HG03354 (cell line): Measurements from ENCODE around the gene TTC19.

Source experiments
- ATAC-seq: cut with Tn5 transposase; IDR thresholded peaks from one replicate; pipeline ENCODE4 v1.9.1; 2021; ENCODE audit warnings: mild to moderate bottlenecking; ENCODE audit not compliant: unreplicated experiment, poor library complexity, severe bottlenecking

The TTC19 gene, protein sequence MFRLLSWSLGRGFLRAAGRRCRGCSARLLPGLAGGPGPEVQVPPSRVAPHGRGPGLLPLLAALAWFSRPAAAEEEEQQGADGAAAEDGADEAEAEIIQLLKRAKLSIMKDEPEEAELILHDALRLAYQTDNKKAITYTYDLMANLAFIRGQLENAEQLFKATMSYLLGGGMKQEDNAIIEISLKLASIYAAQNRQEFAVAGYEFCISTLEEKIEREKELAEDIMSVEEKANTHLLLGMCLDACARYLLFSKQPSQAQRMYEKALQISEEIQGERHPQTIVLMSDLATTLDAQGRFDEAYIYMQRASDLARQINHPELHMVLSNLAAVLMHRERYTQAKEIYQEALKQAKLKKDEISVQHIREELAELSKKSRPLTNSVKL

DNA sequence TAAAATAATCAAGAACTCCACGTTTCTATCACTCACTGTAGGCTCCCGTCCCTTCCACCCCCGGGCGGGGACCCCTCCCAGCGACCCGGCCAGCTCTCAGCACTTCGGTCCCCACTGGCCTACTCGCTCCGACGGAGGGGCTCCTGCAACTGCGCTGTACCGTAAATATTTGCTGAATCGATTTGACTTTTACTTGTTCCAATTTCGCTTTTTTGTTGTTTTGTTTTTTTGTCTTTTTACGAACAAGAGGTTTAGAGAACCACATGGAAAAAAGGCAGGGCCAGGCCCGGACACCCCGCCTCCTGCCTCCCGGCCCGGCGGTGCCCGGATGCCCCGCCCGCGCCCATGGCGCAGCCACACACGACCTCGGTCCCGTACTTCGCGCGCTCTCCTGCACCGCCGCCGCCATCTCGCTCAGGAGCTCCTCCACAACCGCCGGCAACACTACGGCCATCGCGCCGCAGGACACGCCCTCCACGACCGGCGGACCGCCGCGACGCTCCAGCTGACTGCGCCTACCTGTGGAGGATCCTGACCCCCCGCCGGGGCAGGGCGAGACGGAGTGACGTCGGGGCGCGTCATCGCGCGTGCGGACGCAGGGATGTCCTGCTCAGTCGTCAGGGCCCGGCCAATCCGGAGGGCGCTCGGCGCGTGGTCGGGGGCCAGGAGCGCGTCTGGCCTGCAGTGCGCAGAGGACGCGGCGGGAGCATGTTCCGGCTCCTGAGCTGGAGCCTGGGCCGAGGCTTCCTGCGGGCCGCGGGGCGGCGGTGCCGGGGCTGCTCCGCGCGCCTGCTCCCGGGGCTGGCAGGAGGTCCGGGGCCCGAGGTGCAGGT is at the start of gene TTC19, which contains the start of gene ZSWIM7:
Gene TTC19 (plus strand): TSS at position 684 of the 833 bp plus-strand sequence. CDS start 25 bp downstream, at position 709.
Gene ZSWIM7 (minus strand): TSS at position 564 of the 833 bp plus-strand sequence. CDS start 110 bp downstream, at position 454.
- peak; percentile 93 for ATAC-seq

DNA sequence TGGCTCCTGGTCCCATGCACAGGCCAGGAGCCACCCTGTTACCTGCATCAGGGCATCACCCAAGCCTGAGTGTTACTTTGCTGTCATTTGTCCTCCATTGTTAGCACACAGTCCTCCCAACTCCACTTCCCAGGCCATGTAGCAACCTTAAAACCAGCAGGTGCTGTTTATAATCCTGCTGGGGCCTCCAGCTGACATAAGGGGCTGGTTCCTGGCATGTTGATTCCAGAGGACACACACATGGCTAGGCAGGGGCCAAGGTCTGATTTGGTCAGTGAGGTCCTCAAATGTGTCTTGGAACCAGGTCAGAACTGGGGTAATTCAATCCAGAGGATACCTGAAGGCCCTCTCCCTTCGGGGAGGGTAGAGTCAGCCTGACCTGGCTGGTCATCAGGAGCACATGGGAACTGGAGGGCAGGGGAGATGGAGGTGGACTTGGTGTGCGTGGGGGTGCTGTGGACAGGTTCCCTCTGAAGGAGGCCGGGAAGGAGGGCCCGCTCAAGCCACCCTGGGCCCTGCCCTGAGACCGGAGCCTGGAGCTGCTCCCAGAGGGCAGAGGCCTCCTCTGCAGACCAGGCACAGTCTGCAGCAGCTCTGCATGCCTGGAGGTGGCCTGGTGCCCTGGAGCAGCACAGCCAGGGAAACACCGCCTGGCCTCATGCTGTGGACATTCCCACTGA is 48.1 kb upstream of the TTC19 start:
- no peak for ATAC-seq

DNA sequence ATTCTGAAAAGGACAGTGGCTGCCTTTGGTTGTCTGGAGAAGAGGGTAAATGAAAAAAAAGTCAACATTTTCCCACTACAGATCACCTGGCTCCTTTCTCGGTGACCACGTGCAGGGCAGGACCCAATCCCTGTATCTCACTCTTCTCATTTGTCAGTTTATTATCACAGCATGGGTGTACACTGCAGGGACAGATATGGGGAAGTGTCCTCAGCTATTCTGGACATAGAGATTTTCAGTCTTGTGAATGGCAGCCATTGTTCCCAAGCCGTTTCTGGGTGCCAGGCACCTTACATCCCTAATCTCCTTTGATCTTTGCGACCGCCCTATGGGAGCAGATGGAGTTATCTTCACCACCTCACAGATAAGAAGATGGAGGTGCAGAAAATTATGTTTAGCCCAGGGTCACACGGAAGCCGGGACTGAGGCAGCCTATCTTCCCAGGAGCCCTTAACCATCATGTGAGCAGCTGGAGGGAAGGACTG is 47.5 kb upstream of the TTC19 start:
- no peak for ATAC-seq

- no peak for ATAC-seq
Measured at GRCh38 chr17:15952916-15953790, 46.5 kb upstream of the TTC19 start.

GRCh38 chr17:15954222-15954621 is 45.4 kb upstream of the TTC19 start:
- ATAC-seq, result no peak

GRCh38 chr17:15955793-15956541 is 43.7 kb upstream of the TTC19 start:
- ATAC-seq, result no peak

DNA sequence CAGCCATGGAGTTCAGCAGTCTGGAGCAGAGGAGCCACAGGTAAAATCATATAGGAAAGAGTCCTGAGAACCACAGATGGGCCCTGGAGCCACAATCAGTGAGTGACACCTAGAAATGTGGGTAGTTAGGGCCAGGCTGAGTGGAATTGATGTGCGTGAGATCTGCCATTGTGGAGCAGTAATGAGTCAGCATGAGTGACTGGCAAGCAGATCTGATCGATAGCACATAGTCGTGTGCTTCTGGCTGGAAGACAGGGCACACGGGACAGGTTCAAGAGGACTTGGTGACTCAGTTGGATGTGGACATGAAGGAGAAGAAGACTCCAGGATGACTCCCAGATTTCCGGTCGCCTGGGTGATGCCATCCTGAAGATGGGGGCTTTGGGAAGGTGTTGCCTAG is 42.4 kb upstream of the TTC19 start:
- no peak for ATAC-seq

DNA sequence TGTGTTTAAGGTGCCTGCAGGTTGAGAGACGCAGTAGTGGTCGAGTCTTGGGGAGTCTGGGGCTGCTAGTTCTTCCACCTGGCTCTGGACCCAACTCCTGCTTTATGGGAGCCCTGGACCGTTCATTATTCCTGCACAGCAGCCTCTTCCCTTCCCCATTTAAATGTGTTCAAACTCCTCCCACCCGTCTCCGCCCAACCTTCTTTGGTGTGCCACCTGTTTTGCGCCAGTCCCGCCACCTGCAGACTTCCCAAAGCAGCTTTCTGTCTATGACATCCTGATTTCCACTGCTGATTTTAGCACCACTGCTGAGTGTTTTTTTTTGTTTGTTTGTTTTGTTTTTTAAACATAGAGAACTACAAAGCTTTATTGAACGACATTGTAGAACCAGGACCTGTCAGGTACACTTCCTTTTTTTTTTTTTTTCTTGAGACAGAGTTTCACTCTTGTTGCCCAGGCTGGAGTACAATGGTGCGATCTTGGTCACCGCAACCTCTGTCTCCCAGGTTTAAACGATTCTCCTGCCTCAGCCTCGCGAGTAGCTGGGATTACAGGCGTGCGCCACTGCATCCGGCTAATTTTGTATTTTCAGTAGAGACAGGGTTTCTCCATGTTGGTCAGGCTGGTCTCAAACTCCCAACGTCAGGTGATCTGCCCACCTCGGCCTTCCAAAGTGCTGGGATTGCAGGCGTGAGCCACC is 41.9 kb upstream of the TTC19 start:
- ATAC-seq, result no peak

- no peak for ATAC-seq
Measured at GRCh38 chr17:15958484-15958854, 41.2 kb upstream of the TTC19 start.

GRCh38 chr17:15963670-15964110 is 35.9 kb upstream of the TTC19 start:
- no peak for ATAC-seq

DNA sequence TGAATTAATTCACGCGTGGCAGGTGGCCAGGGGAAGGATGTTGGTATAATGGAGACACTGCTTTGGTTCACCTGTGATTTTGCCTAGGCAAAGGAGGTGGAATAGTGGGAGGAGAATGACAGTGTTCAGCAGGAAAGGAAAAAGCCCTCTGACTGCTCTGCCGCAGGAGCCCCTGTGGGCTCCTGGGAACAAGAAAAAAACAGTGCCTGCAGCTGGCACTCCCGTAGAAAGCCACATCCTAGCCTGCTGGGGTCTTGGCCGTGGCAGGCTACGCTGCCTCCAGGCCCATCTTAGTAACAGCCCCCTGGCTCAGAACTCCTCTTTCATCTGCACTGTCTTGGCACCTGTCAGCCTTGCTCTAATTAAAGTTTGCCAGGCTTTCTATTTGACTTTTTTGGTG is 34.1 kb upstream of the TTC19 start:
- no peak for ATAC-seq

GRCh38 chr17:15966183-15966878 is 33.3 kb upstream of the TTC19 start:
- no peak for ATAC-seq

DNA sequence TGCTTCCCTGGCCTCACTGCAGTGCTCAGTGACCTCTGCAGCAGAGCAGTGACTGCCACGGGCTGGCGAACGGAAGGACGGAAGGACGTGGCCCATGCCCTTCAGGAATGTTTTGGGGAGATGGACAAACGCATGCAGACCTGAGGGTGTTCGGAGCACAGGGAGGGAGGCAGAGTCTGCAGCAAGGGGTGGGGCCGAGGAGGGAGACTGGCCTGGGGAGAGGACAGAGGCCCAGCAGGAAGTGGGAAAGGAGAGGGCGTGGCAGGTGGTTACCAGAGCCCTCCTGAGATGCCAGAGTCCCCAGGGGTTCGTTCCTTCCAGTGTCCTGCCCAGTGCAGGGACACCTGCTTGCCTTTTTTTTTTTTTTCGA is 32.8 kb upstream of the TTC19 start:
- no peak for ATAC-seq

DNA sequence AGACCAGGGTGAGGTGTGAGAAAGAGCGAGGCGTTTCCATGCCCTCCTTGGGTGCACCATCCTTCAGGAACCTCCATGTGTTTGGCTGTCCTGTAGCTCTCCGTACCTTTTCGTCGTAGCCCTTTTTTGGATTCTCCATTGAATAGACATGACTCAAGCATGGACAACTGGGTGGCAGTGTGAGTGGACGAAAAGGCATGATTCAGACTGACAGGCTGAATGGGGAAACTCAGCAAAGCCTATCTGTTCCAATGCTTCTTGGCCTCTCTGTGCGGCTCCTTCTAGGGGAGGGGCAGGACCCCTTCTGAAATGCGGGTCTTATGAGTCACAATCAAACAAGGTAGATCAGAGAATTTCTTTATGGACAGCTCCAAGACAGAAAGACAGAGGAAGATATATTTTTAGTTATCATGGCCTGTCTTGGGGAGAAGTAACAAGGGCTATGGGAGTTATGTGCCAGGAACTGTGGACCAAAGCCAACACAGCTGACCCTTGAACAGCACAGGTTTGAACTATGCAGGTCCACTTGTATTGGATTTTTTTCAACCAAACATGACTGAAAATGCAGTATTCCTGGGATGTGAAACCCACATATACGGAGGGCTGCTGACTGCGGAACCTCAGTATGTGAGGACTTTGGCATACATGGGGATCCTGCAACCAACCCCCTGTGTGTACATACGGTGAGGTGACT is 31.8 kb upstream of the TTC19 start:
- no peak for ATAC-seq

DNA sequence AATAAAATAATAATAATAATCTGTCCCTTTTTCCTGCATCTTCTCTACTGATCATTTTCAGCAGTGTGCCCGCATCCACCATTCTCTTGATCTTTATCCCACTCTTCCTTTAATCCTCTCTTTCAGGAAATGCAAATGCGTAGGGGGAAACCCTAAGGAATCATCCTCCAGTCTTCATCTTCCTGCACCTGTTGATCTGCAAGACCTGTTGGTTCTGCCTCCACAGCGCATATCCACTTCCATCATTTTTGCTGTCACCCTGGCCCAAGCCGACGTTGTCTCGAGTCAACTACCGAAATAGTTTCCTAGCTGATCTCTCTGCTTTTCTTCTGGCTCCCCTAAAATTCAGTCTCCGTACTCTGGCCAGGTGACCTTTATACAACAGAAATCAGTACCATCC is 30.2 kb upstream of the TTC19 start:
- ATAC-seq, result no peak

GRCh38 chr17:15970500-15970899 is 29.1 kb upstream of the TTC19 start:
- ATAC-seq, result no peak

DNA sequence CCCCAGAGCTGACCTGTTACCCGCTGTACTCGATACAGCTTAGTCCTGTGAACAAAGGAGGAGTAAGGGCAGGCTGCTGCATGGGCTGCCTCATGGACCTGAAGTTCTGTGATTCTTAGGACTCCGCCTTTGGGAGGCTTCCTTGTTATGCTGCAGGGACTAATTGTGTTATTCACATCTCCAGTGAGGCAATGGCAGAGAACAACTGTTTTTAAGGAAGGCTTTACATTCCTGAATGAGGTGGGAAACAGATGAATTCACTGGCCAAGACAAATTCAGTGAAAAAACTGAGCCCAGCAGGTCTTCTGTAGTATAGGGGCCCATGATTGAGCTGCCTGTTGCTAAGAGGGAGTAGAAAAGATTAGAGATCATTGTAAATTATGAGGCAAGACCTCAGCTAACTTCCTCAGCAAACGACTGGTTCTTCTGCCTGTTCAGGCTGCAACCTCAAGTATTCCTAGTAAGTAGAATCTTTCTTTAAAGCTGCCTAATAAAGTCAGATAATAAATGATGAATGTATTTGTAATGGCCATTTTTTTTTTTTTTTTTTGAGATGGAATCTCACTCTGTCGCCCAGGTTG is 28.4 kb upstream of the TTC19 start:
- ATAC-seq, result no peak
